HPDE6-E6E7 (cell line): Measurements from ENCODE around the gene DUSP8.
A peak's percentile ranks its signal among the peaks of the same experiment; 100 is the strongest.

Experiments used
- DNase-seq: peaks from one replicate; pipeline ENCODE4 v3.0.0; 2011; ENCODE audit warnings: missing footprints; ENCODE audit errors: extremely low spot score

DUSP8 gene

DNA sequence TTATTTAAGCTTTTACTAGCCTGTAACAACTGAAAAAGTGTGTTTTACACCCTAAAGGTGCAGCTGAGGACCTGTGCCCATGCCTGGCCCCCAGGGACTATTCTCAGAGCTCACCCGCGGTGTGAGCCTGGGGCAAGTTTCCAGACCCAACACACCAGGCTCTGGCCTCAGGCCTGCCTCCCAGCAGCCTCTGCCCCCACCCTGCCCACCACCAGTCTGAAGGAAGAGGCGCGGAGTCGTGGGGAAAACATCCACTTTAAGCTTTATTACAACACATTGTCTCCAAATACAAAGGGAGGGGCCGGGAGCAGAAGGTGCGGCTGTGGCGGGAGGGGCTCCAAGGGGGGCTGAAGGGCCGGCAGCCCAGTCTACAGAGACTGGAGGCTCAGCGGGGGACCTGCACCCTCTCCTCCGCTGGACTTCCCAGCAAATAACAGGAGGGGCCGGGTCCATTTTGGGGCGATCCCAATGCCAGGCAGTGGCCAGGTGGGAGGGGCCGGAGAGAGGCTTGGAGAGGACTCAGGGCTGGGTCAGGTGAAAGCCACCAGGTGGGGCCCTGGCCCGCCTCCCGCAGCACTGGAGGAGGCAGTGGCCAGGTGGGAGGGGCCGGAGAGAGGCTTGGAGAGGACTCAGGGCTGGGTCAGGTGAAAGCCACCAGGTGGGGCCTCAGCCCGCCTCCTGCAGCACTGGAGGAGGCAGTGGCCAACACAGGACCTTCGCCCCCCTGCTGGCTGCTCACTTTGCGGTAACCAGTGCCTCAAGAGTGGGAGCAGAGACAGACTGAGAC lies 18.1 kb downstream of the DUSP8 start:
- DNase-seq, result no peak

DNA sequence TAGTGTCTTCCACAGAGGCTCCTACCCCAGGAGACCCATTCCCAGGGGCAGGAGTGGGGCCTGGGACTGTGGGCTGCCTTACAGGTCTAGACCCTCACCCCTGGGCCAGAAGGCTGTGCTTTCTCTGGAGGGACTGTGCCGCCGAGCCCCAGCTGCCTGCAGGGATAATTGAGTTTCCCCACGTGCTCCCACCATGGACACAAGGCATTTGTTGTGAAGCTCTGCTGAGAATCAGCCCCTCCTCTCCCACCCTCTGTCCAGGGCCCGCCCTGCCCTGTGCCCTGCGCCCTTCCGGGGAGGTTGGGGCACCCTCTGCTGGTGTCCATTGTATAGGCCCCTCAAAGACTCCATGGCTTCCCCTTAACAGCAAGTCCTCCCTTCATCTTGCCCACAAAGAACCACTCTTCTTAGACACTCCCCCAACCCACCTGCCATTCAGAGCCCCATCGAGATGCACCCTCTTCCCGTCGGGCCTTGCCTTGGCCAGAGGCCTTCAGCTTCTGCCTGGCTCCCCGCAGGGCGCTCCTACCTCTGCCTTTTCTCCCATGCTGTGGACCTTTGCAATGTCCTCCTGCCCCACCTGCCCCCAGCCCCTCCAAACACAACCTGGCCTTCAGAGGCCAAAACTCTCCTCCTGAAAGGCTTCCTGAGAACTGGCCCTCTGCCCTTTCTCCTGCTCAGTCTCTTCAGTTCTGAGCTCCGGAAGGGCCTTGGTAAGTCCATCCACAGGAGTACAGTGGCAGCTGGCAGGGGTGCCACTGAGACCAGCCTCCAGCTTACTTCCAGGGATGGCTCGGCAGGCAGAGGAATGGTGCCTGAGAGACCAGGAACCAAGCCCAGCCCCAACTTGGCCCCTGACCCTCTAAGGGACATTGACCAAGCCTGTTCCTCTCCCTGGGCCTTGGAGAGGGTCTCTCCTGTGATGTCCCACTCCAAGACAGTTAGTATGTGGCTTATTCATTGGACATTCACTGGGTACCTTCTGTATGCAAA lies 22.4 kb downstream of the DUSP8 start:
- DNase-seq, result no peak

DNA sequence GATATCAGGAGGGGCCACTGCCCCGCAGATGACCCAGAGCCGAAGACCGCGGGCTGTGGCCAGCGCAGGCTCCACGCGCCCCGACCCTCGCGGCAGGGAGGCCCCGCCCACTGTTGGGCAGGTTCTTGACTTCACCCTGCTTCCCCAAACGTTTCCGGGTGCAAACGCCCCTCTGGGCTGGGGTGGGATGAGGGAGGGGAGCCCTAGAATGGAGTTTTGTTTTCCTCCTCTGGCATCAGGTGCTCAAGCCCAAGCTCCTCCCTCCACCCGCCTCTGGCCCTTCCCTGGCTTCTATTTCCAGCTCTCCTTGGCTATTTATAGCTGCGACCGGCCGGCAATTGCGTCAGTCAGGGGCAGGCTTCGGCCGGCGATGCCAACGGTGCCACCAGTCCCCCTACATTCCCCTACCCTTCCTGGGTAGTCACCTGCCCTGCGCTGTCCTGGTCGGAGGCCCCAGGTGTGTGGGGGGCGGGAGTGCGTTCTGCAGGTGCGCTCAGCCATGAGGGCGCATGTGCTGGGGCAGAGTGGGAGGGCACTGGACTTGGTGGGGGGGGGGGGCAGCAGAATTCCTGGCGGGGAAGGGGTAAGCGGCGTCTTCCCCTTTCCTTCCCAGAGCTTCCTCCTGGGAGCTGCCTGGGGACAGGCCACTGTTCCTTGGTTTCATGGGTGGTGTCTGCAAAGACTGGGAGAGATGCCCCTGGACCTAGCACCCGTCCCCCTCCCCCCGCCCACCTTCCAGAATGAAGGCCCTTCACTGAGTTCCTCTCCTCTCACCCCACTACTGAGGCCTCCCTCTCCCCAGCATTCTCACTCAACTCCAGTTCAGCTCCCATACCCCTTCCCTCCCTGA lies 23.6 kb downstream of the DUSP8 start:
- DNase-seq, result peak; percentile 67

DNA sequence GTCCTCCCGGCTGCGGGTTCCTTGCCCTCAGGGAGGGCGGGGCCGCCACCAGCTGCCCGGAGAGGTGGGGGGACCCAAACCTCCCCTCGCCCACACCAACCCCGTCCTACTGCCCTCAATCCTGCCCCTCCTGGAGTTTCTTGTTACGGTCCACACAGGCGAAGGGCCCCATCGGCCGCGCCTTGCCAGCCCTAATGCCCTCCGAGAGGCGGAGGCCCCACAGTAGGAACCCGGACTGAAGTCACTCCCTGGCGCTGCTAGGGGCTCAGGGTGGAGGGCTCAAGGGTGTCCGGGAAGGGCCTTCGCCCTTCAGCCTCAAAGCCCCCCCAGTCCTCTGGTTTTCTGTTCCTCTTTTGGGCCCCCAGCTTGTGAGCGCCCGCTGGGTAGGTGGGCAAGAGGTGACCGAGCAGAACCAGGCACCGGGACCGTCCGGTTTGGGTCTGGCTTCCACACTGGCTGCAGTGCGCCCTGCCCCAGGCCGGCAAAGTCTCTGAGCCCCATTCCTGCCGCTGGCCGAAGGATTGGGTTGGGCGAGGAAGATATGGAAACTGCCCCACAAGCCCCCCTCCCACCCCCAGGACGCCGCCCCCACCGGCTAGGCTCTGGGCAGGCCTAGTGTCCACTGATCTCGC lies 24.5 kb downstream of the DUSP8 start:
- no peak for DNase-seq

DNA sequence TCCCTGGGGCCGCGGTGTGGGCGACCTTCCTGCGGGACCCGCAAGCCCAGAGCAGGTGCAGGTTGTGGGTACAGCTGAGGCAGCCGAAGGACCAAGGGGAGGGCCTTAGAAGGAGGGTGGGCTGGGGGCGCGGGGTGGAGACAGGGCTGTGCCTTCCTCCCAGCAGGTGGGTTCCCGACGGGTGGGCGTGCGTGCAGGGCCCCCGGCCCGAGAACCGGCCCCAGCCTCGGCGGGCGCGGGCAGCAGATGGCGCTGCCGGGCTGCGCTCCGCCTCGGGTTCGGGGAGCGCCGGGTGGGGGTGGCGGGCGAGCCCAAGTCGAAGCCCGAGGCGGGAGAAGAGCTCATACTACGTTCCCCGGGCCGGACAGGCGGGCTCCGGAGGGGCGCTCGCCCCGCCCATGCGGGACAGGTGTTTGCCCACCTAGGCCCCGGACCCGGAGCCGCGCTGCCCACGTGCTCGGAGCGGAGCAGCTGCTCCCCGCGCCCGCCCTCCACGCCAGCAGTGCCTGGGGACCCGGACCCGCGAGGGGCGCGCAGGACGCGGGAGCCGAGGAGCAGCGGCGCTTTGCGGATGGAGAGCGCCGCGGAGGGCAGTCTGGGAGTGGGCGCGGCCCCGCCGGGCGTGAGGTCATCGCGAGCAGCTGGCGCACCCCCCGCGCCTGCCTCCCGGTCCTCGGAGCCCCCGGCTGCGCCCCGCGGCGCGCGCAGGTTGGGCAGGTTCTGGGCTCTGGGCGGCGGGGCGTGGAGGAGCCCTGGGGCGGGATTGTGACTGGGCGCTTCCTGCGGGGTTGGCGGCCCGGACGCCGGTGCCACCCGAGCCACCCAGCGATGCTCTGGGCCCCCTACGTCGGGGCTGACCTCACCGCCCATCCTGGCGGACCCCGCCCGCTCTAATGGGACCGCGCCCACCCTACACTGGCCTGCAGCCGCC lies 25.3 kb downstream of the DUSP8 start:
- DNase-seq, result peak; percentile 58

DNA sequence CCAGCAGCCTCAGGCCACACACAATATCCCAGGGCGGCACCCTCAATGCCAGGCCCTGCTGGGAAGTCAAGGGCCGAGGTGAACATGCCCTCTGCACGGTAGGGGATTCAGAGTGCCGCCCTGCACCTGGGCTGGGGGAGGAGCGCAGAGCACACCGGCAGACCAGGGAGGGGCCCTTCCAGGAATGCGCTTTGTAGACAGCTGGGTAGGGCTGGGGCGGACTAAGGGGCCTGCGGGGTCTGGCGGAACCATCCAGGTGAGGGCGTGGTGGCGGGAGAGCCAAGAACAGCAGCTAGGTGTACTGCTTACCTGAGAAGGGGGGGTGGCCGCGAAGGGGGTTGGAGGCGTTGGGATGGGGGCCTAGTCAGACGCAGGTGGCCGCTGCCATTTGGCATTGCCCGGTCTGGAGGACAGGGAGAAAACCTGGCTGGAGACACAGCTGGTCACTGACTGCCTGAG lies 26.0 kb downstream of the DUSP8 start:
- DNase-seq, result no peak

DNA sequence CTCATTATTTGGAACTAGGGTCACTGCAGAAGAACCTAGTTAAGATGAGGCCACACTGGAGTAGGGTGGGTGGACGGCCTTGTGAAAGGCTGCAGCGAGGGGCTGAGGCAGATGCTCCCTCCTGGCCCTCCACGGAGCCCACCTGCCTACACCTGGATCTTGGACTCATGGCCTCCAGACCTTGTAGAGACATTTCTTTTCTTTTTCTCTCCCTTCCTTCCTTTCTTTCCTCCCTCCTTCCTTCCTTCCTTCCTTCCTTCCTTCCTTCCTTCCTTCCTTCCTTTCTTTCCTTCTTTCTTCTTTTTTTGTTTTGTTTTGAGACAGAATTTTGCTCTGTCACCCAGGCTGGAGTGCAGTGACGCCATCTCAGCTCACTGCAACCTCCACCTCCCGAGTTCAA lies 26.6 kb downstream of the DUSP8 start:
- DNase-seq, result no peak

DNA sequence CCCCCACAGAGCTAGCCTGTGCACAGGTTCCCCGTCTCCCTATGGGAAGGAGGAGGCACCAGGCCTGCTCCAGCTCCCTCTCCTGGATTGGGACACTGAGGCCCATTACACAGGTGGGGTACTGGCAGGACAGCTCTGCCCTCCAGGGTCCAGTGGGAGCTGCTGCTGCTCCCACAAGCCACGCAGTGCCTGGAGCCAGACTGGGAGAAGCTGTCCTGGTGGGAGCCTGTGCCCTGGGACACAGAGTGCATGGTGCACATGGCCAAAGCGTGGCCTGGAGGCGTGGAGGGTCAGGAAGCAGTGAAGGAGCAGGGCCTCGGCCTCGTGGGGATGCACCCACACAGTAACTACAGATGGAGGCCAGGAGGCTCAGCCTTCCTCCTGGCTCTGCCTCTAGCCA lies 27.5 kb downstream of the DUSP8 start:
- no peak for DNase-seq

DNA sequence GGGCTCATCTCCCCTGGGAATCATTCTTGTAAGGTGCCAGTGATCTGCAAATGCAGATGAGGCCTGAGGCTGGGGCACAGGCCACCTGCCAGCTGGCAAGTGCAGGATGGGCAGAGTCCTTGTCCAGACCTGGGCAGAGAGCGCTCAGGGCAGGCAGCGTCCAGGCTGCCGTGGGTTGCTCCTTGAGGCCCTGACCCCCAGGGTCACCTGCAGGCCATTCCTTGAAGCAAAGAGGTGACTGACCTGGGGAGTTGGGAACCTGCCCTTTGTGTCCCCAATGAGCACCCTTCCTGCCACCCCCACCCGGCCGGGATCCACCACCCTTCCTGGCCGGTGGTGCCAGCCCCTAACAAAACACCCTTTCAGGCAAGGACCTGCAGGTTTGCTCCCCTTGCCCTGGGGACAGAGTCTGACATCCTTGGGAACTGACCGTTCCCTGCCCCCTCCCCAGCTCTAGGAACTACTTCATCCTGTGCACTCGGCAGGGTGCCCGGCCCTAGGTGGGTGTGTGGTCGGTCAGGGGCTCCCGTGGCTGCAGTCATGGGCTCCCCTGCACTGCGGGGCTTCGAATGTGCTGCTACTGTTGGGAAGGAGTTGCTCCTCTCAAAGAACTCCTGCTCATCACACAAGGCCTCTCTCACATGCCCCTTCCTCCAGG lies 28.3 kb downstream of the DUSP8 start:
- DNase-seq, result no peak

DNA sequence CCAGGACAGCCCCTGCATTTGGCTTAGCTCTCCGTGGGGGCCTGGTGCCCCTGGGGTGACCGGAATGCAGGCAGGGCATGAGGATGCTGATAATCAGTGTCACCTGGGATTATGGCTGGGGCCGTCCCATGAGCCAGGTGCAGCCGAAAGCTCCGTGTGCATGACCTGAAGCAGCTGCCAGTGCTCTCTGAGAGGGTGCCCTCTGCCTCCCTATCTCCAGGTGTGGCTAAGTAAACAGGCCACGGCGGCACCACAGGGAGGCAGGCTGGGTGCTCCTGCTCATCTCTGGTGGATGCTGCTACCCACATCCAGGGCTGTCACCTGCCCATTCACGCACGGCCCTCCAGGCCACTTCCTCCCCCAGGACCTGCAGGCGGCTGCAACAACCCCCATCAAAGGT lies 29.8 kb downstream of the DUSP8 start:
- DNase-seq, result no peak

DNA sequence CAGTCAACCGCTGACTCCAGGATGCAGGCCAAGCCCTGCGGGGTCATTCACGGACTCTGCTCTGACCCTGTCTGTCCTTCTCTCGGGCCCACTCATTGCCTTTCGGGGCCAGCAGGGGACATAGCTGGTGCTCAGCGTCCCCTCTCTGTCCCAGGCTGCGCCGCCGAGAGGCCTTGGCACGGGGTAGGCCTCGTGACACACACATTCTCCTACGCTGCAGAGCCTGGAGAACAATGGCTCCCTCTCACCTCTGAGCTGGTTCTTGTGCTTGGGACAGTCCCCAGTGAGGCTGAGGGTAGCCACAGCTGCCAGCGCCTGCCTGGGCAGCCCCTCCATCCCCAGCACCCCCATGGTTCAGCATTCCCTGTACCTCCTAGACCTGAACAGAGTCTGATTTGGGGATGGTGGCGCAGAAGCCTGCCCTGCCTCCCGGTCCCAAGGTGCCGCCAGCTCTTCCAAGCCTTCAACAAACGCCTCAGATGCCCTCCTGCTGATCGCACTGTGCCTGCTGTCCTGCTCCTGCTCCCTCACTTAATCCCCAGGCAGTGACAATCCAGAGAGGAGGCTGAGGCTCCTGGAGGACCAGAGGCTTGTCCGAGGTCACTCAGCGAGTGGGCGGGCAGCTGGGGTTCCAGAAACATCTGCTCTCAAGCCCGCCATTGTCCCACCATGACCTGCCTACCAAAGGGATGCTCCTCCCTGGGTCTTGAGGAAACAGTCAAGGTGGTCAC lies 30.4 kb downstream of the DUSP8 start:
- no peak for DNase-seq

DNA sequence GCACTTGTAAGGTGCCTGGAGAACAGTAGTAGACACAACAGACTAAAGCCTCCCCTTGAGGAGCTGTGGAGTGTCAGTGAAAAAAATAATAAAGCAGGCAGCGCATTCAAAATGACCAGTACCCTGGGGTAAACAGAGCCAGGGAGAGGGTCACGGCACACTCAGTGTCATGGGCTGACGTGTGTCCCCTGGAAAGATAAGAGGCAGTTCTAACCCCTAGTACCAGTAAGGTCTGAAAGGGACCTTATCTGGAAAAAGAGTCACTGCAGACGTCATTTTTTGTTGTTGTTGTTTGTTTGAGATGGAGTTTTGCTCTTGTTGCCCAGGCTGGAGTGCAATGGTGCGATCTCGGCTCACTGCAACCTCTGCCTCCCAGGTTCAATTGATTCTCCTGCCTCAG lies 32.0 kb downstream of the DUSP8 start:
- DNase-seq, result no peak

DNA sequence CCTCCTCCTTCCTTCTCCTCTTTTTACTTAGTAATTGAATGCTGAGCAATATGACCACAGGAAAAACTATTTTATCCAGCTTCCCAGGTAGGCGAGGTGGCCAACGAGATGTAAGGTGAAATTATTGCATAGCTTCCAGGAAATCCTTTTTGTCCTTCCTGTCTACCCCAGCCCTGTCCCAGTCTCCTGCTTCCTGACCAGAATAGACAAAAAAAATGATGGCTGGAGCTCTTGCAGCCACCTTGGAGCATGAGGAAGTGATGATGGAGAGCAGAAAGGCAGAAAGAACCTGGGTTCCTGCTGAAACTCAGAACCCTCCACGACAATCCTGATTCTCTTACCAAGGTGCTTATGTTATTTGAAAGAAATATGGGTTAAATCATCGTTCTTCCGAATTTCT lies 33.9 kb downstream of the DUSP8 start:
- DNase-seq, result no peak

DNA sequence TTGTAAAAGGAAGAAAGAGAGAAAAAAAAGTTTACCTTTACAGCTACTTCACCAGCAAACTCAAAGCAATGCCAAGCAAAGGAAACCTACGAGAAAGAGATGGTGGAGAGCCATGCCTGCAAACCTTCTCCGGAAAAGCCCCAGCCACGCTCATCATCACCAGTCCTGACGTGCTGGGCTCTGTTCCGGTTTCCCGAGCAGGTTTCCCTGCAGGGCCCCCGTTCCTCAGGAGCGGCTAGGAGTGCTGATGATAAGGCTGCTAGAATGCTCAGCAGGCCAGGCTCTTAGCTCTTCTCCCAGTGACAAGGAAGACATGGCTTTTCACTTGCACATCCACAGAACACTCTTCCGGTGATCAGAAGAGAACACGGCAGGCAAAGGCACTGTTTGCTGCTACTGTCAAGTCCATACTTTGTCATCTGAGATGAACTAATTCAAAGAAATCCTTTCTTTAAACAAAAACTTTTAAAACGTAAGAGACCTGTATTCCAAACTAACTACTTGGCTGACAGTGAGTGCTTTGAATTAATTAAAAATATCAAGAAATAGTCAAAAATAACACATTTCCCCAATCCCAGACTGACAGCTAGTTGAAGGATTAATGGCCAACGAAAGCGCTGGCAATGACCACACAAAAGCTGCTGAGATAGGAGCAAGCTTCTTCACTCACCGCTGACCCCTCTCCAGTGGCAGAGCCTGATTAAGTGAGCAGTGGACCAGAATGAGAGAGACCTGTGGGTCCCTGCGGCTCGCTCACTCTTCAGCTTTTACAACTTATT lies 35.8 kb downstream of the DUSP8 start:
- DNase-seq, result no peak

DNA sequence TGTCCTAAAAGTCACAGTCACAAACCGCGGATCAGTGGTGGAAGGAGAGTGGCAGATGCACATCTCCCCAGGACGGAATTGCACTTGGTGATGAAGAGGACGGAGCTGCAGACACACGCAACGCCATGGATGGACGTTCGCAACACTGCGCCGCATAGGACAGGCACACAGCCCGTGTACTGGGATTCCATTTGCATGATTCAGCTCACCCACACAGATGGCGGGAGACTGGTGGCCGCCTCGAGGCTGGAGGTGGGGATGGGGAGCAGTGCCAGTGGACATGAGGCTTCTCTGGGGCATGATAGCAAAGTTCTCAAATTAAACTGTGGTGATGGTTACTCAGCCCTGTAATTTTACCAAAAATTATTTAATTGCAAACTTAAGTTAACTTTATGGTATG lies 37.4 kb downstream of the DUSP8 start:
- DNase-seq, result no peak

DNA sequence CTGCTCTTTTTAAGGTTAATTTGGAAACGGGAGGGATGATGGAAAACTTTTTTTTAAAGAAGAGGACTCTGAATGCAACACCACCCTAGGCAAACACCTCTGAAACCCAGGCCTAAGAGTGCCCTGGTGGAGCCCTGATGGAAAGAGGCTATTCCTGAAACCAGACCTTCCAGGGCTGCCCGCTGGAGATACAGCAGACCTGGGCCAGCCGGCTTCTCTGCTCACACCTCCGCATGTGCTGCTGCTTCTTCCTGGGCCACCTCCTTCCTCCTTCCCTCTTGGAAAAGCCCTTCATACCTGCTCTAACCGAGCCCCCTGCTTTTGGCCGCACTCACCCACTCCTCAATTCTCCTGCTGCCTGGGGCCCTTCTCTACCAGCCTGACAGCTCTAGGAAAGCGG lies 37.9 kb downstream of the DUSP8 start:
- DNase-seq, result no peak

DNA sequence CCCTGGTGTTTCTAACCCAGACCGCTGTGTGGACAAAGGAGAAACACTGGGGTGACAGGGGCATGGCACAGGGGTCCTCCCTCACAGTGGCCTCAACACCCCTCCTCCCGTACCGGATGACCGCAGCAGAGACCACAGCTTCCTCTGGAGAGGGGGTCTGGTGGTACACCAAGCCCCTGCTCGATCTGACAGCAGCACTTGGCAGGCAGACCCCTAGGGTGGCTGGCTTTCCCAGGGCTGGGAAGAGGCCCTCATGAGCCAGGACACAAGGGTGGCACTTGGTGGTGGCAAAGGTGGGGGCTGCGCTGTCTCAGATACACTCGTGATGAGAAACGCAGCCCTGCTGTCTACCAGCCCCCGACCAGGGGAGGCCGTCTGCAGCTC lies 38.7 kb downstream of the DUSP8 start:
- no peak for DNase-seq

DNA sequence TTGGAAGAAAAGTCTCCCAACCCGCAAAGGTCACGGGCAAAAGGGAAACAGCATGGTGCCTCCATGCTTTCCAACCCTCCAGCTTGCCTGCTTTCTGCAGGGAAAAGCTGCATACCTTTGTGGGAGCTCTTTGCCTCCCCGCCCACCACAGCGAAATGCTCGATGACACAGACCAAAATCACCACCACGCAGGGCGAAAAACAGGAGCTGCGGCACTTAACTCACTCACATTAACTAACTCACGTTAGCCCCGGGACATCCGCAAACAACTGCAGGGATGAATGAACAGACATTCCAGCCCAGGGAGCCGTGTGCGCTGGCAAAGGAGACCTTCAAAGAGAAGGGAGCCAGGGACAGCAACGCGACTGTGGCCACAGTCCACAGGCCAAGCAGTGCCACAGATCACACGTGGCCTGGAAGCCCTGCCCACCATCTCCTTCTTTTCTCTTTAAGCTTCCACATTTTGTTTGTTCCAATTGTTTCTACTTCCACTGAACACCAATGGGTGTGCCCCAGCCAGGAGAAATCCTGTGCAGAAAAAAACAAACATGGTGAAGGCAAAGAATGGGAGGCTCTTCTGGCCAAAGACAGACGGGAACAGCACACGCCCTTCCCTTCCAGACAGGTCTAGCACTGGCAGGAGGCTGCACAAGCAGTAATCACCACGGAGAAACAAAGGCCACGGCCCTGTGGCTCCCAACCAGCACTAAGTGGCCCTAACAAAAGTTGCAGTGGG lies 39.3 kb downstream of the DUSP8 start:
- DNase-seq, result no peak
